Stimulated activated memory B cell treated with anti-CD40 and anti-IgM and Interleukin-4, amounts not matched to agents 10 μg/mL and 1 μg/mL and 100 μg/mL, for 72 hours (primary cell): ENCODE results near the gene SPTBN1.

Source experiments
- ATAC-seq: fragments of 150-1000 bp; cut with Tn5 transposase; 2 replicates; pipeline ENCODE4 v1.10.0; 2021
- H3K27ac Mint-ChIP-seq: one replicate; pipeline ENCODE4 v1.8.0; 2022; ENCODE audit warnings: mild to moderate bottlenecking, mixed read lengths
- H3K27me3 Mint-ChIP-seq: one replicate; pipeline ENCODE4 v1.8.0; 2022; ENCODE audit warnings: mixed read lengths
- H3K36me3 Mint-ChIP-seq: one replicate; pipeline ENCODE4 v1.8.0; 2022; ENCODE audit warnings: mixed read lengths
- H3K4me1 Mint-ChIP-seq: one replicate; pipeline ENCODE4 v1.8.0; 2022; ENCODE audit warnings: mixed read lengths
- H3K4me3 Mint-ChIP-seq: one replicate; pipeline ENCODE4 v1.8.0; 2022; ENCODE audit warnings: mild to moderate bottlenecking, moderate library complexity, mixed read lengths
- H3K9me3 Mint-ChIP-seq: one replicate; pipeline ENCODE4 v1.8.0; 2022; ENCODE audit warnings: mixed read lengths

Gene SPTBN1

GRCh38 chr2:54455563-54456361 is at the start of gene SPTBN1:
Gene SPTBN1, plus strand, starts transcription at chr2:54456327. Its CDS starts 70,092 bp downstream, at chr2:54526419.
- Mint-ChIP-seq H3K4me3 (peak within 1 kb of the TSS; percentile 89), H3K36me3 (no peaks in the 10 kb centered on the region), H3K4me1 (peaks cover 28% of the 10 kb centered on the region), H3K9me3 (no peaks in the 10 kb centered on the region), H3K27ac (no peak within 1 kb of the TSS), H3K27me3 (peaks cover 37% of the 10 kb centered on the region)
- peak; percentile 56 for ATAC-seq

GRCh38 chr2:54407693-54408092 is 48.4 kb upstream of the SPTBN1 start:
- Mint-ChIP-seq H3K4me1 (peaks cover 5% of the 10 kb centered on the region), H3K9me3 (no peaks in the 10 kb centered on the region), H3K27ac (no peak overlapping the region), H3K27me3 (peaks cover 50% of the 10 kb centered on the region), H3K36me3 (no peaks in the 10 kb centered on the region), H3K4me3 (no peak overlapping the region)
- ATAC-seq, result no peak

- H3K27me3 Mint-ChIP-seq, result peaks cover 50% of the 10 kb centered on the region
- no peak for ATAC-seq
Observed at GRCh38 chr2:54408288-54408687, 47.8 kb upstream of the SPTBN1 start.

GRCh38 chr2:54409752-54410151 is 46.4 kb upstream of the SPTBN1 start:
- no peak overlapping the region for H3K27ac Mint-ChIP-seq
- H3K4me3 Mint-ChIP-seq, result no peak overlapping the region
- no peaks in the 10 kb centered on the region for H3K4me1 Mint-ChIP-seq

More at GRCh38 chr2:54408288-54408687, 47.8 kb upstream of the SPTBN1 start:
- H3K4me3 Mint-ChIP-seq, result no peak overlapping the region
- H3K27ac Mint-ChIP-seq, result no peak overlapping the region
- no peaks in the 10 kb centered on the region for H3K9me3 Mint-ChIP-seq
- H3K36me3 Mint-ChIP-seq, result no peaks in the 10 kb centered on the region
- H3K4me1 Mint-ChIP-seq, result peaks cover 5% of the 10 kb centered on the region

GRCh38 chr2:54411801-54412354 is 44.2 kb upstream of the SPTBN1 start:
- Mint-ChIP-seq H3K4me3 (no peak overlapping the region), H3K27ac (no peak overlapping the region), H3K4me1 (no peaks in the 10 kb centered on the region), H3K9me3 (no peaks in the 10 kb centered on the region), H3K36me3 (no peaks in the 10 kb centered on the region), H3K27me3 (peaks cover 36% of the 10 kb centered on the region)
- ATAC-seq, result no peak

More at GRCh38 chr2:54409752-54410151, 46.4 kb upstream of the SPTBN1 start:
- Mint-ChIP-seq H3K9me3 (no peaks in the 10 kb centered on the region), H3K27me3 (peaks cover 50% of the 10 kb centered on the region), H3K36me3 (no peaks in the 10 kb centered on the region)
- ATAC-seq, result no peak

GRCh38 chr2:54416166-54416813 is 39.8 kb upstream of the SPTBN1 start:
- ATAC-seq, result no peak
- Mint-ChIP-seq H3K9me3 (no peaks in the 10 kb centered on the region), H3K27ac (no peak overlapping the region), H3K4me3 (no peak overlapping the region), H3K27me3 (peaks cover 8% of the 10 kb centered on the region), H3K36me3 (no peaks in the 10 kb centered on the region), H3K4me1 (no peaks in the 10 kb centered on the region)

GRCh38 chr2:54416938-54417337 is 39.2 kb upstream of the SPTBN1 start:
- Mint-ChIP-seq H3K9me3 (no peaks in the 10 kb centered on the region), H3K27ac (no peak overlapping the region), H3K27me3 (peaks cover 2% of the 10 kb centered on the region), H3K36me3 (no peaks in the 10 kb centered on the region), H3K4me1 (no peaks in the 10 kb centered on the region), H3K4me3 (no peak overlapping the region)
- no peak for ATAC-seq

GRCh38 chr2:54417577-54417976 is 38.5 kb upstream of the SPTBN1 start:
- Mint-ChIP-seq H3K4me1 (no peaks in the 10 kb centered on the region), H3K27me3 (no peaks in the 10 kb centered on the region), H3K36me3 (no peaks in the 10 kb centered on the region), H3K9me3 (no peaks in the 10 kb centered on the region), H3K27ac (no peak overlapping the region), H3K4me3 (no peak overlapping the region)
- no peak for ATAC-seq

GRCh38 chr2:54419388-54419787 is 36.7 kb upstream of the SPTBN1 start:
- Mint-ChIP-seq H3K4me1 (no peaks in the 10 kb centered on the region), H3K27me3 (no peaks in the 10 kb centered on the region), H3K9me3 (no peaks in the 10 kb centered on the region), H3K36me3 (no peaks in the 10 kb centered on the region), H3K27ac (no peak overlapping the region), H3K4me3 (no peak overlapping the region)
- ATAC-seq, result no peak

- Mint-ChIP-seq H3K36me3 (no peaks in the 10 kb centered on the region), H3K9me3 (no peaks in the 10 kb centered on the region), H3K4me1 (no peaks in the 10 kb centered on the region), H3K4me3 (no peak overlapping the region), H3K27ac (no peak overlapping the region), H3K27me3 (no peaks in the 10 kb centered on the region)
- no peak for ATAC-seq
Observed at GRCh38 chr2:54419855-54420523, 36.1 kb upstream of the SPTBN1 start.

GRCh38 chr2:54420524-54421172 is 35.5 kb upstream of the SPTBN1 start:
- ATAC-seq, result no peak
- Mint-ChIP-seq H3K4me3 (no peak overlapping the region), H3K27ac (no peak overlapping the region), H3K9me3 (no peaks in the 10 kb centered on the region), H3K27me3 (no peaks in the 10 kb centered on the region), H3K36me3 (no peaks in the 10 kb centered on the region), H3K4me1 (no peaks in the 10 kb centered on the region)

GRCh38 chr2:54422072-54422581 is 34.0 kb upstream of the SPTBN1 start:
- no peaks in the 10 kb centered on the region for H3K4me1 Mint-ChIP-seq
- no peaks in the 10 kb centered on the region for H3K36me3 Mint-ChIP-seq
- no peaks in the 10 kb centered on the region for H3K27me3 Mint-ChIP-seq
- H3K4me3 Mint-ChIP-seq, result no peak overlapping the region
- no peak overlapping the region for H3K27ac Mint-ChIP-seq
- no peak for ATAC-seq
- H3K9me3 Mint-ChIP-seq, result no peaks in the 10 kb centered on the region

- Mint-ChIP-seq H3K4me3 (no peak overlapping the region), H3K27me3 (no peaks in the 10 kb centered on the region), H3K9me3 (no peaks in the 10 kb centered on the region), H3K27ac (no peak overlapping the region), H3K36me3 (no peaks in the 10 kb centered on the region), H3K4me1 (no peaks in the 10 kb centered on the region)
- ATAC-seq, result no peak
Observed at GRCh38 chr2:54423213-54423612, 32.9 kb upstream of the SPTBN1 start.

- no peak for ATAC-seq
- Mint-ChIP-seq H3K4me1 (peaks cover under 1% of the 10 kb centered on the region), H3K27ac (no peak overlapping the region), H3K27me3 (no peaks in the 10 kb centered on the region), H3K9me3 (no peaks in the 10 kb centered on the region), H3K36me3 (no peaks in the 10 kb centered on the region), H3K4me3 (no peak overlapping the region)
Observed at GRCh38 chr2:54424555-54425163, 31.5 kb upstream of the SPTBN1 start.
